ENCODE measurements around the gene SCGB1C1. TPM values are rescaled to one million over a fixed set of nuclear protein-coding genes. Genes with fewer than 3 reads are reported as not detected.

SCGB1C1 gene
- total and polyA plus RNA-seq, 2 of the 8 experiments (the other 6 are each of a cell fraction or from before 2014, with no cell fraction given) = not detected

- TF ChIP-seq ASH2L (IDR thresholded peaks at IDR 0.05; ENCODE audit: low read length) = no peak
- TF ChIP-seq E2F6 (IDR thresholded peaks at IDR 0.05) = no peak
- TF ChIP-seq CREB1 (IDR thresholded peaks at IDR 0.05) = no peak
- no peak for TF ChIP-seq CTBP2 (IDR thresholded peaks at IDR 0.05; ENCODE audit: borderline replicate concordance, insufficient read depth, insufficient read length, low read length)
- TF ChIP-seq POU5F1 (IDR thresholded peaks at IDR 0.05; ENCODE audit: low read depth, low read length) = no peak
Measured at GRCh38 chr11:241634-242033, 48.8 kb downstream of the SCGB1C1 start (continued).

Small RNAs within 50 kb of the gene (small RNA-seq; reads per million reads assigned to genes)
- gene RNU6-447P (ENCODE audit: insufficient read depth) = not detected

Other genes with a start within 250 kb of the SCGB1C1 start
- 37.9 and 40.2 TPM in 2 replicates for gene BET1L, start 14.3 kb downstream of the SCGB1C1 start, total RNA-seq (2021; fragmentation: NEBNext Ultra II Directional; extraction: Animal tissue kit (Norgen Biotek cat#: 25700))
- gene BET1L, start 14.3 kb downstream of the SCGB1C1 start, polyA plus RNA-seq (2011; rRNA removed) = 61.9 and 71.1 TPM in 2 replicates
- 67.0 and 76.7 TPM in 2 replicates for gene RIC8A, start 14.6 kb downstream of the SCGB1C1 start, total RNA-seq (2021; fragmentation: NEBNext Ultra II Directional; extraction: Animal tissue kit (Norgen Biotek cat#: 25700))
- 105 and 123 TPM in 2 replicates for gene RIC8A, start 14.6 kb downstream of the SCGB1C1 start, polyA plus RNA-seq (2011; rRNA removed)
- gene SIRT3, start 43.3 kb downstream of the SCGB1C1 start, total RNA-seq (2021; fragmentation: NEBNext Ultra II Directional; extraction: Animal tissue kit (Norgen Biotek cat#: 25700)) = 14.3 and 14.6 TPM in 2 replicates
- 21.6 and 25.5 TPM in 2 replicates for gene SIRT3, start 43.3 kb downstream of the SCGB1C1 start, polyA plus RNA-seq (2011; rRNA removed)
- gene PSMD13, start 43.9 kb downstream of the SCGB1C1 start, total RNA-seq (2021; fragmentation: NEBNext Ultra II Directional; extraction: Animal tissue kit (Norgen Biotek cat#: 25700)) = 136 and 141 TPM in 2 replicates
- gene PSMD13, start 43.9 kb downstream of the SCGB1C1 start, polyA plus RNA-seq (2011; rRNA removed) = 121 and 130 TPM in 2 replicates
- gene NLRP6, start 85.3 kb downstream of the SCGB1C1 start, total RNA-seq (2021; fragmentation: NEBNext Ultra II Directional; extraction: Animal tissue kit (Norgen Biotek cat#: 25700)) = not detected in 2 replicates
- gene NLRP6, start 85.3 kb downstream of the SCGB1C1 start, polyA plus RNA-seq (2011; rRNA removed) = 0.06 TPM in 1 of 2 replicates, not detected in the other
- gene PGGHG, start 96.0 kb downstream of the SCGB1C1 start, total RNA-seq (2021; fragmentation: NEBNext Ultra II Directional; extraction: Animal tissue kit (Norgen Biotek cat#: 25700)) = 52.9 and 60.7 TPM in 2 replicates
- 34.8 and 61.4 TPM in 2 replicates for gene PGGHG, start 96.0 kb downstream of the SCGB1C1 start, polyA plus RNA-seq (2011; rRNA removed)
- gene IFITM5, start 106.4 kb downstream of the SCGB1C1 start, total RNA-seq (2021; fragmentation: NEBNext Ultra II Directional; extraction: Animal tissue kit (Norgen Biotek cat#: 25700)) = not detected in 2 replicates
- 0.50 TPM in 1 of 2 replicates, not detected in the other for gene IFITM5, start 106.4 kb downstream of the SCGB1C1 start, polyA plus RNA-seq (2011; rRNA removed)
- 363 and 399 TPM in 2 replicates for gene IFITM2, start 114.7 kb downstream of the SCGB1C1 start, total RNA-seq (2021; fragmentation: NEBNext Ultra II Directional; extraction: Animal tissue kit (Norgen Biotek cat#: 25700))
- 764 and 902 TPM in 2 replicates for gene IFITM2, start 114.7 kb downstream of the SCGB1C1 start, polyA plus RNA-seq (2011; rRNA removed)
- 394 and 417 TPM in 2 replicates for gene IFITM1, start 121.0 kb downstream of the SCGB1C1 start, total RNA-seq (2021; fragmentation: NEBNext Ultra II Directional; extraction: Animal tissue kit (Norgen Biotek cat#: 25700))
- gene IFITM1, start 121.0 kb downstream of the SCGB1C1 start, polyA plus RNA-seq (2011; rRNA removed) = 1,464 and 1,887 TPM in 2 replicates
- gene IFITM3, start 127.8 kb downstream of the SCGB1C1 start, total RNA-seq (2021; fragmentation: NEBNext Ultra II Directional; extraction: Animal tissue kit (Norgen Biotek cat#: 25700)) = 230 and 238 TPM in 2 replicates
- 666 and 779 TPM in 2 replicates for gene IFITM3, start 127.8 kb downstream of the SCGB1C1 start, polyA plus RNA-seq (2011; rRNA removed)
- gene B4GALNT4, start 176.4 kb downstream of the SCGB1C1 start, total RNA-seq (2021; fragmentation: NEBNext Ultra II Directional; extraction: Animal tissue kit (Norgen Biotek cat#: 25700)) = 76.3 and 89.0 TPM in 2 replicates
- gene B4GALNT4, start 176.4 kb downstream of the SCGB1C1 start, polyA plus RNA-seq (2011; rRNA removed) = 40.9 and 69.4 TPM in 2 replicates
- gene PKP3, start 201.1 kb downstream of the SCGB1C1 start, total RNA-seq (2021; fragmentation: NEBNext Ultra II Directional; extraction: Animal tissue kit (Norgen Biotek cat#: 25700)) = 28.5 and 28.7 TPM in 2 replicates
- gene PKP3, start 201.1 kb downstream of the SCGB1C1 start, polyA plus RNA-seq (2011; rRNA removed) = 16.7 and 28.0 TPM in 2 replicates
- 66.3 and 68.9 TPM in 2 replicates for gene SIGIRR, start 221.9 kb downstream of the SCGB1C1 start, total RNA-seq (2021; fragmentation: NEBNext Ultra II Directional; extraction: Animal tissue kit (Norgen Biotek cat#: 25700))
- gene SIGIRR, start 221.9 kb downstream of the SCGB1C1 start, polyA plus RNA-seq (2011; rRNA removed) = 55.2 and 94.2 TPM in 2 replicates
- gene ANO9, start 248.9 kb downstream of the SCGB1C1 start, total RNA-seq (2021; fragmentation: NEBNext Ultra II Directional; extraction: Animal tissue kit (Norgen Biotek cat#: 25700)) = 18.0 and 20.0 TPM in 2 replicates
- gene ANO9, start 248.9 kb downstream of the SCGB1C1 start, polyA plus RNA-seq (2011; rRNA removed) = 20.7 and 24.6 TPM in 2 replicates

Measured in H1 (cell line).